Right cardiac atrium (tissue), 5 donors: Measurements from ENCODE around the gene MAP3K10. TPM values are rescaled to one million over a fixed set of nuclear protein-coding genes. Genes with fewer than 3 reads are reported as not detected.

Experiments
- ATAC-seq, 2 donors: fragments of 200-7000 bp; cut with Tn5 transposase; one replicate each; pipeline versions ENCODE4 v1.8.0 to v1.9.1; 2020; ENCODE audit warnings: moderate library complexity in 2 of 2, mild to moderate bottlenecking in 1 of 2
- DNase-seq, 3 donors: peaks; one replicate each; pipeline ENCODE4 v3.0.0-alpha.2; 2020
- H3K27ac ChIP-seq: one replicate; pipeline ENCODE4 v1.5.1; 2013; ENCODE audit warnings: mild to moderate bottlenecking, low read length, control low read depth, moderate library complexity
- H3K27me3 ChIP-seq: one replicate; pipeline ENCODE4 v1.6.1; 2013; ENCODE audit not compliant: control insufficient read depth, insufficient read depth
- H3K4me1 ChIP-seq: one replicate; pipeline ENCODE4 v1.6.1; 2013; ENCODE audit warnings: low read length; ENCODE audit not compliant: control insufficient read depth, insufficient read depth
- H3K4me3 ChIP-seq: one replicate; pipeline ENCODE4 v1.5.1; 2013; ENCODE audit warnings: low read length, control low read depth
- H3K9me3 ChIP-seq: one replicate; pipeline ENCODE4 v1.6.1; 2013; ENCODE audit warnings: low read length; ENCODE audit not compliant: control insufficient read depth
- WGBS: extraction: QIAGEN DNeasy Blood & Tissue Kit; methylation state at CpG from one replicate; pipeline ENCODE4 v1.1.7; 2013; 5-methylcytosine and 5-hydroxymethylcytosine counted together
- intact Hi-C, 4 donors: fragments of 100-400 bp; cut with DNase I; formaldehyde crosslinking; loops; one replicate each; pipeline versions ENCODE4 v1.11.0 to v1.14.0; 2022 to 2023
- polyA plus RNA-seq: library from polyadenylated mRNA; stranded (reverse); fragments of 200-250 nt; gene quantifications from one replicate; pipeline ENCODE4 v1.2.3, GENCODE V29; 2013
- total RNA-seq, 4 donors: library from RNA; stranded (reverse); fragmentation: NEBNext Ultra II Directional; extraction: Animal tissue kit (Norgen Biotek cat#: 25700); gene quantifications; one replicate each; pipeline ENCODE4 v1.2.1, GENCODE V29; 2021
- donor health status: healthy with polysubstance abuse.
- donor health status: DM: no; HTN: yes; CAD: no.
- donor health status: DM: no; HTN: no; CAD: no.
- donor health status: DM: no; HTN: yes; CAD: no; lungs with severe emphysema.
- donor health status: DM: yes; HTN: yes; CAD: no.

MAP3K10 gene
- total and polyA plus RNA-seq, 5 donors, result 16.9 to 25.3 (median 20.4) TPM

GRCh38 chr19:40243181-40243580 lies 52.0 kb downstream of the MAP3K10 start:
- ATAC-seq, result no peak
- peak in 1 of 3 donors; percentile 33 for DNase-seq
- Histone ChIP-seq H3K9me3 (no peaks in the 10 kb centered on the region), H3K27ac (no peak overlapping the region), H3K4me3 (no peak overlapping the region), H3K27me3 (no peaks in the 10 kb centered on the region), H3K4me1 (peaks cover 9% of the 10 kb centered on the region)
- intact Hi-C loops, result no loop called here
- WGBS, result 95% methylated on average over 2 of the region's 2 CpGs

GRCh38 chr19:40244579-40245317 lies 53.5 kb downstream of the MAP3K10 start:
- DNase-seq (no peak), ATAC-seq (no peak)
- Histone ChIP-seq H3K4me1 (peaks cover 9% of the 10 kb centered on the region), H3K9me3 (no peaks in the 10 kb centered on the region), H3K27me3 (no peaks in the 10 kb centered on the region), H3K4me3 (no peak overlapping the region), H3K27ac (no peak overlapping the region)
- 69% methylated on average over 12 of the region's 12 CpGs for WGBS
- intact Hi-C loops, result no loop called here

GRCh38 chr19:40245506-40246128 lies 54.4 kb downstream of the MAP3K10 start:
- no peak overlapping the region for H3K4me3 ChIP-seq
- H3K4me1 ChIP-seq, result peaks cover 9% of the 10 kb centered on the region
- intact Hi-C loops, result no loop called here
- no peaks in the 10 kb centered on the region for H3K9me3 ChIP-seq
- ATAC-seq (no peak), DNase-seq (peak in 1 of 3 donors; percentile 46)
- 67% methylated on average over 9 of the region's 9 CpGs for WGBS
- no peak overlapping the region for H3K27ac ChIP-seq
- H3K27me3 ChIP-seq, result no peaks in the 10 kb centered on the region

- WGBS, result 92% methylated on average over 16 of the region's 16 CpGs
- DNase-seq (peak in 1 of 3 donors; percentile 35), ATAC-seq (no peak)
- Histone ChIP-seq H3K27me3 (no peaks in the 10 kb centered on the region), H3K27ac (no peak overlapping the region), H3K9me3 (no peaks in the 10 kb centered on the region), H3K4me1 (peaks cover 9% of the 10 kb centered on the region), H3K4me3 (no peak overlapping the region)
- intact Hi-C loops, result no loop called here
Measured at GRCh38 chr19:40246292-40247073, 55.3 kb downstream of the MAP3K10 start.

- Histone ChIP-seq H3K4me3 (no peak overlapping the region), H3K4me1 (peaks cover 8% of the 10 kb centered on the region), H3K9me3 (no peaks in the 10 kb centered on the region), H3K27me3 (no peaks in the 10 kb centered on the region), H3K27ac (no peak overlapping the region)
- peak in 1 of 3 donors; percentile 11 for DNase-seq
- intact Hi-C loops, result no loop called here
- 86% methylated on average over 6 of the region's 6 CpGs for WGBS
- ATAC-seq, result no peak
Measured at GRCh38 chr19:40247178-40247577, 56.0 kb downstream of the MAP3K10 start.

- Histone ChIP-seq H3K27me3 (no peaks in the 10 kb centered on the region), H3K27ac (no peak overlapping the region), H3K9me3 (no peaks in the 10 kb centered on the region), H3K4me1 (peaks cover 4% of the 10 kb centered on the region), H3K4me3 (no peak overlapping the region)
- WGBS, result 79% methylated on average over 12 of the region's 12 CpGs
- intact Hi-C loops, result no loop called here
- ATAC-seq (no peak), DNase-seq (peak in 1 of 3 donors; percentile 40)
Measured at GRCh38 chr19:40247735-40248262, 56.6 kb downstream of the MAP3K10 start.

GRCh38 chr19:40249201-40249600 lies 58.0 kb downstream of the MAP3K10 start:
- peak in 1 of 3 donors; percentile 22 for DNase-seq

GRCh38 chr19:40249781-40250180 lies 58.6 kb downstream of the MAP3K10 start:
- Histone ChIP-seq H3K9me3 (no peaks in the 10 kb centered on the region), H3K4me3 (no peak overlapping the region), H3K27me3 (no peaks in the 10 kb centered on the region), H3K27ac (no peak overlapping the region), H3K4me1 (peaks cover 4% of the 10 kb centered on the region)
- intact Hi-C loops, result no loop called here
- DNase-seq (peak in 1 of 3 donors; percentile 14), ATAC-seq (no peak)
- 87% methylated on average over 11 of the region's 11 CpGs for WGBS

More at GRCh38 chr19:40249201-40249600, 58.0 kb downstream of the MAP3K10 start:
- H3K27ac ChIP-seq, result no peak overlapping the region
- intact Hi-C loops, result no loop called here
- H3K4me1 ChIP-seq, result peaks cover 4% of the 10 kb centered on the region
- H3K27me3 ChIP-seq, result no peaks in the 10 kb centered on the region
- no peaks in the 10 kb centered on the region for H3K9me3 ChIP-seq
- WGBS, result 80% methylated on average over 10 of the region's 10 CpGs
- no peak overlapping the region for H3K4me3 ChIP-seq
- no peak for ATAC-seq

- no peaks in the 10 kb centered on the region for H3K9me3 ChIP-seq
- DNase-seq (no peak), ATAC-seq (no peak)
- H3K4me1 ChIP-seq, result no peaks in the 10 kb centered on the region
- no peak overlapping the region for H3K4me3 ChIP-seq
- intact Hi-C loops, result no loop called here
- no peak overlapping the region for H3K27ac ChIP-seq
- no peaks in the 10 kb centered on the region for H3K27me3 ChIP-seq
Measured at GRCh38 chr19:40251244-40251643, 60.0 kb downstream of the MAP3K10 start.

- peak in 1 of 3 donors; percentile 35 for DNase-seq
- no peaks in the 10 kb centered on the region for H3K27me3 ChIP-seq
- intact Hi-C loops, result no loop called here
- no peak overlapping the region for H3K4me3 ChIP-seq
- no peaks in the 10 kb centered on the region for H3K9me3 ChIP-seq
- 84% methylated on average over 4 of the region's 4 CpGs for WGBS
- peaks cover under 1% of the 10 kb centered on the region for H3K4me1 ChIP-seq
- no peak for ATAC-seq
- no peak overlapping the region for H3K27ac ChIP-seq
Measured at GRCh38 chr19:40251991-40252390, 60.8 kb downstream of the MAP3K10 start.

- H3K27ac ChIP-seq, result no peak overlapping the region
- DNase-seq, result peak in 1 of 3 donors; percentile 16
Measured at GRCh38 chr19:40252395-40252794, 61.2 kb downstream of the MAP3K10 start.

More at GRCh38 chr19:40252395-40252794, 61.2 kb downstream of the MAP3K10 start:
- no peak overlapping the region for H3K4me3 ChIP-seq
- H3K9me3 ChIP-seq, result no peaks in the 10 kb centered on the region
- H3K4me1 ChIP-seq, result peaks cover 4% of the 10 kb centered on the region
- WGBS, result 80% methylated on average over 7 of the region's 7 CpGs
- ATAC-seq, result no peak
- intact Hi-C loops, result no loop called here
- H3K27me3 ChIP-seq, result no peaks in the 10 kb centered on the region
